Lung (tissue), 12 donors: ENCODE results near the gene MTRF1L. TPM values are rescaled to one million over a fixed set of nuclear protein-coding genes. Genes with fewer than 3 reads are reported as not detected.
"Not testable (repeated sequence)": the region's sequence is repeated elsewhere in the genome, so short reads cannot be mapped to it uniquely, and the experiment has no call there.

Experiments used
- ATAC-seq: fragments of 200-7000 bp; cut with Tn5 transposase; one replicate; pipeline ENCODE4 v1.9.1; 2020; ENCODE audit warnings: moderate number of reproducible peaks; ENCODE audit not compliant: insufficient read depth, low FRiP score
- DNase-seq, 3 donors: peaks; one replicate each; pipeline ENCODE4 v3.0.0-alpha.2; 2013 to 2017
- H3K27ac ChIP-seq, 2 donors: one replicate each; pipeline ENCODE4 v1.5.1; 2013; ENCODE audit warnings: mild to moderate bottlenecking in 2 of 2, moderate library complexity in 2 of 2, control low read depth in 1 of 2, inconsistent platforms in 1 of 2, low read depth in 1 of 2, low read length in 1 of 2
- H3K27me3 ChIP-seq, 3 donors: one replicate each; pipeline ENCODE4 v1.5.1; 2013; ENCODE audit warnings: low read length in 2 of 3; ENCODE audit not compliant: control insufficient read depth in 3 of 3, insufficient read depth in 3 of 3
- H3K36me3 ChIP-seq, 4 donors: one replicate each; pipeline ENCODE4 v1.5.1; 2013; ENCODE audit warnings: low read length in 4 of 4, mild to moderate bottlenecking in 1 of 4, moderate library complexity in 1 of 4; ENCODE audit not compliant: control insufficient read depth in 4 of 4, insufficient read depth in 4 of 4
- H3K4me1 ChIP-seq, 5 donors: one replicate each; pipeline ENCODE4 v1.5.1; 2013; ENCODE audit warnings: low read length in 5 of 5, mild to moderate bottlenecking in 2 of 5, moderate library complexity in 1 of 5; ENCODE audit not compliant: control insufficient read depth in 5 of 5, insufficient read depth in 5 of 5
- H3K4me3 ChIP-seq: one replicate; pipeline ENCODE4 v1.5.1; 2013; ENCODE audit warnings: mild to moderate bottlenecking, control low read depth, moderate library complexity
- H3K9ac ChIP-seq, 2 donors: one replicate each; pipeline ENCODE4 v1.5.1; 2013; ENCODE audit warnings: low read length in 2 of 2, control low read depth in 1 of 2; ENCODE audit not compliant: insufficient read depth in 1 of 2
- H3K9me3 ChIP-seq, 4 donors: one replicate each; pipeline ENCODE4 v1.5.1; 2013; ENCODE audit warnings: low read length in 3 of 4, mild to moderate bottlenecking in 1 of 4, moderate library complexity in 1 of 4; ENCODE audit not compliant: control insufficient read depth in 4 of 4, insufficient read depth in 3 of 4
- CTCF ChIP-seq: IDR thresholded peaks from 2 replicates; pipeline ENCODE4 v1.5.1; 2012; ENCODE audit warnings: mild to moderate bottlenecking; ENCODE audit errors: control extremely low read depth, extremely low read depth
- WGBS, 2 donors: extraction: QIAGEN DNeasy Blood & Tissue Kit; methylation state at CpG; one replicate each; pipeline ENCODE4 v1.1.7; 2013; 5-methylcytosine and 5-hydroxymethylcytosine counted together
- polyA plus RNA-seq, 2 donors: library from polyadenylated mRNA; stranded (reverse); fragments of 200-250 nt; gene quantifications; one replicate each; pipeline ENCODE4 v1.2.1, GENCODE V29; 2013
- total RNA-seq, 2 donors: library from RNA; depleted of rRNA in 1 of 2; stranded (reverse); fragments of >200 nt in 1 of 2; gene quantifications; one replicate each; pipeline ENCODE4 v1.2.1, GENCODE V29; 2014 to 2021
- donor health status: control.
- donor health status: control.
- donor health status: Bipolar disorder and iron deficiency.
- donor health status: healthy.
- donor health status: DM: yes; HTN: yes; CAD: no.

The MTRF1L gene
- total and polyA plus RNA-seq, 4 donors: 9.4 to 16.3 (median 12.4) TPM

DNA sequence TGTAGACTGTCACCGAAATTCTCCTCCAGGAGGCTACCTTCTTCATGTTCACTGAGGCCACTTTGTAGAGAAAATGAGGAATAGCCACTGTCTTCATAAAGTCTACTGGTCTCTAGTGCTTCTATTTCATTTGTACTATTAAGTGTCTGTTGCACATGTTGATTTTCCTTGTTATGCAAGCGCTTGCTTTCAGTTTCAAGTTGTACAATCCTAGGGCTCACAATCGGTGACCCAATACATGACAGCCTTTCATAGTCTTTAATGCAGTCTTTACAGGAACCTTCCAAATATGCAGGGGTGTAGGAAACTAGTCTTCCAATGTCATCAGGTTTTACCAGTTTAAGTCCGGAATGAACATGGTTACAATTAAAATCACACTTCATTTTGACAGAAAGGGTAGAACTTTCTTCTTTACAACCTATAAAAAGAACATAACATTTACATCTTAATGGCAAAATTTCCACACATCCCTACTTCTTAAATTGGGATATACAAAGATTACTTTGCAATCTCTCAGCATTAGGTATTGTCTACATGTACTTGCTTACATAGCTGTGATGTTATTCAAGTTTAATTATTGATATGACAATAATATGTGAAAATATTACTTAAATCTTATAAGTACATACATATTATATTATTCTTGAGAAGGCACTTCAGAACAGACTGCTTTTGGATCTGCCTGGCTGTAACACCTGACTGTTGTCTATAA is 27.1 kb downstream of the MTRF1L start:
- H3K4me3 ChIP-seq: no peak overlapping the region
- no peak overlapping the region for H3K9ac ChIP-seq
- peaks cover 0 to 6% (median 3%) of the 10 kb centered on the region in 5 donors for H3K4me1 ChIP-seq
- TF ChIP-seq CTCF: no peak
- H3K27ac ChIP-seq: no peak overlapping the region
- H3K9me3 ChIP-seq: no peaks in the 10 kb centered on the region
- DNase-seq (no peak), ATAC-seq (peak; percentile 47)
- no peaks in the 10 kb centered on the region for H3K27me3 ChIP-seq
- 46 to 62% methylated on average over 4 of the region's 4 CpGs for WGBS, 2 donors
- peaks cover 3 to 40% (median 21%) of the 10 kb centered on the region in 4 donors for H3K36me3 ChIP-seq

DNA sequence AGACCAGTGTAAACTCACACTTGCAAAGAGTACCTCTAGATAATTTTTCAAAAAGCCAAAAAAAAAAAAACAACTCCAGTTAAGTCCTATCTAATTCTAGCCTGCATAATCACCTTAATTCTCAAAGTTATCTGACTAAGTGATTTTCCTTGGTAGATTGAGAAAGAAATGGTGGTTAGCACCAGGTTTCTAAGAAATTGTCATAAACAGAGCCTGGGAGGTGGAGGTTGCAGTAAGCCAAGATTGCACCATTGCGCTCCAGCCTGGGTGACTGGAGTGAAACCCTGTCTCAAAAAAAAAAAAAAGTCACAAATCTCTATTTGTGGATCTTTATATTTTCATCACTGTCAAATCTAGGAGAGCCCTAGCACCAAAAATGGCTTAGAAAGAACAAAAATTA is 28.6 kb downstream of the MTRF1L start:
- DNase-seq: no peak
- ATAC-seq: no peak
- Histone ChIP-seq H3K9ac (no peak overlapping the region), H3K27ac (no peak overlapping the region), H3K36me3 (peaks cover 3 to 50% (median 31%) of the 10 kb centered on the region in 4 donors), H3K4me3 (no peak overlapping the region), H3K4me1 (peaks cover 0 to 2% (median 0%) of the 10 kb centered on the region in 5 donors), H3K27me3 (no peaks in the 10 kb centered on the region), H3K9me3 (peaks cover 0 to 4% (median 1%) of the 10 kb centered on the region in 4 donors)
- no peak for TF ChIP-seq CTCF
- WGBS, 2 donors: 76 to 86% methylated on average over 1 of the region's 1 CpG

- peaks cover 0 to under 1% (median 0%) of the 10 kb centered on the region in 5 donors for H3K4me1 ChIP-seq
- H3K9ac ChIP-seq: no peak overlapping the region
- no peak overlapping the region for H3K27ac ChIP-seq
- ATAC-seq: no peak
- H3K4me3 ChIP-seq: no peak overlapping the region
- peaks cover 0 to 6% (median 2%) of the 10 kb centered on the region in 4 donors for H3K9me3 ChIP-seq
- no peak for DNase-seq
- no peak for TF ChIP-seq CTCF
- H3K27me3 ChIP-seq: no peaks in the 10 kb centered on the region
- H3K36me3 ChIP-seq: peaks cover 2 to 42% (median 27%) of the 10 kb centered on the region in 4 donors
- WGBS, 2 donors: 98% methylated on average over 6 of the region's 6 CpGs
These were observed 32.7 kb downstream of the MTRF1L start for GRCh38 chr6:152969688-152970418.

DNA sequence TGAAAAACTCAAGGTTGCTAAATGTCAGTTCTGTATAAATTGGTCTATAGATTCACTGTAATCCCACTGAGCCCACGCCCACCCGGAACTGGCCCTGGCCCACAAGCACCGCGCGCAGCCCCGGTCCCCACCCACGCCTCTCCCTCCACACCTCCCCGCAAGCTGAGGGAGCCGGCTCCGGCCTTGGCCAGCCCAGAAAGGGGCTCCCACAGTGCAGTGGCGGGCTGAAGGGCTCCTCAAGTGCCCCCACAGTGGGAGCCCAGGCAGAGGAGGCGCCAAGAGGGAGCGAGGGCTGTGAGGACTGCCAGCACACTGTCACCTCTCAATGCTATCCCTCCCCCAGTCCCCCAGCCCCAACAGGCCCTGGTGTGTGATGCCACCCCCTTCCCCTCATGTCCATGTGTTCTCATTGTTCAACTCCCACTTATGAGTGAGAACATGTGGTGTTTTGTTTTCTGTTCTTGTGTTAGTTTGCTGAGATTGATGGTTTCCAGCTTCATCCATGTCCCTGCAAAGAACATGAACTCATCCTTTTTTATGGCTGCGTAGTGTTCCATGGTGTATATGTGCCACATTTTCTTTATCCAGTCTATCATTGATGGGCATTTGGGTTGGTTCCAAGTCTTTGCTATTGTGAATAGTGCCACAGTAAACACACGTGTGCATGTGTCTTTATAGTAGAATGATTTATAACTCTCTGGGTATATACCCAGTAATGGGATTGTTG is 36.2 kb downstream of the MTRF1L start:
- H3K36me3 ChIP-seq: peaks cover 0 to 18% (median 15%) of the 10 kb centered on the region in 4 donors
- not testable (repeated sequence) for DNase-seq, H3K9me3 ChIP-seq, ATAC-seq, H3K4me1 ChIP-seq, H3K27me3 ChIP-seq, H3K27ac ChIP-seq, H3K4me3 ChIP-seq, H3K9ac ChIP-seq
- 92 to 99% methylated on average over 10 to 15 of the region's 15 CpGs for WGBS, 2 donors
